RWPE1 (cell line): ENCODE data around the gene HDAC4.

Experiments
- CTCF ChIA-PET: fragments of 350-600 bp; sonication (Branson Sonifier 250); formaldehyde crosslinking; extraction: SDS; loops from one replicate; lab custom pipeline; 2021; lab: Yijun Ruan, JAX
- POLR2A ChIA-PET: fragments of 400-600 bp; formaldehyde crosslinking; extraction: SDS; loops from one replicate; lab custom pipeline; 2020; ENCODE audit warnings: antibody characterized with exemption; ENCODE audit not compliant: low non-redundant PET; lab: Yijun Ruan, JAX
- DNase-seq: peaks from one replicate; pipeline ENCODE4 v3.0.0; 2012; ENCODE audit warnings: low spot score
- H3K27ac ChIP-seq: fragments of 450-650 bp; 2 replicates; pipeline ENCODE4 v1.5.1; 2017
- TF ChIP-seq, protein P1 (sequence below): fragments of 450-650 bp; conservative IDR thresholded peaks from 2 replicates; pipeline ENCODE4 v1.5.1; 2017; ENCODE audit warnings: low read depth, mild to moderate bottlenecking

HDAC4 gene

DNA sequence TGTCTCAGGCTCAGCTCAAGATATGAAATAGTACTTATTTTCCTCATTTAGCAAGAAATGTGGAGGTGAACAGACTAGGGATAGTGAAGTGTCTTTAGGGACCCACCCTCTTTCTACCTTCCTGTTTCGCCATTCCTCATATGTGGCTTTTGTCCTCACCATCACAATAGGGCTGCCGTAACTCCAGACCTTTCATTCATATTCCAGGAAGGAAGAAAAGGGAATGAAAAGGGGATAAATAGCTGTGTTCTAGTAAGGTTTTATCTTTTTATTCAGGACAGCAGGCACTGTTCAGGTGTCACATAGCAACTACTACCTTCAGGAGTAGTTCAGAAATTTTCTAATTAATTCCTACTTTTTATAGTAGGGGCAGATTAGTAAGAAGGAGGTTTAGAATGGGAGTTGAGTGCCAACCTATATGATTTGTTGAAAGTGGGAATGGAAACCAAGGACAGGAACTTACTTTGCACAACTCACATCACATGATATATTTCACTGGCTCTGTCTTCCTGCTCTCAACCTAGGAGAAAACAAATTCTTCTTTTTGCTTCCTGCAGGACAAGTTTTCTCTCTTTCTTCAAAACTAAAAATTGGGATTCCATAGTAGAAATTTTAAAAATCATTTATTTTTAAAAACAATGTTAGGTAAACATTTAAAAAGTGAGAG lies 36.0 kb upstream of the HDAC4 start:
- CTCF ChIA-PET: no interaction called here
- TF ChIP-seq, protein P1, sequence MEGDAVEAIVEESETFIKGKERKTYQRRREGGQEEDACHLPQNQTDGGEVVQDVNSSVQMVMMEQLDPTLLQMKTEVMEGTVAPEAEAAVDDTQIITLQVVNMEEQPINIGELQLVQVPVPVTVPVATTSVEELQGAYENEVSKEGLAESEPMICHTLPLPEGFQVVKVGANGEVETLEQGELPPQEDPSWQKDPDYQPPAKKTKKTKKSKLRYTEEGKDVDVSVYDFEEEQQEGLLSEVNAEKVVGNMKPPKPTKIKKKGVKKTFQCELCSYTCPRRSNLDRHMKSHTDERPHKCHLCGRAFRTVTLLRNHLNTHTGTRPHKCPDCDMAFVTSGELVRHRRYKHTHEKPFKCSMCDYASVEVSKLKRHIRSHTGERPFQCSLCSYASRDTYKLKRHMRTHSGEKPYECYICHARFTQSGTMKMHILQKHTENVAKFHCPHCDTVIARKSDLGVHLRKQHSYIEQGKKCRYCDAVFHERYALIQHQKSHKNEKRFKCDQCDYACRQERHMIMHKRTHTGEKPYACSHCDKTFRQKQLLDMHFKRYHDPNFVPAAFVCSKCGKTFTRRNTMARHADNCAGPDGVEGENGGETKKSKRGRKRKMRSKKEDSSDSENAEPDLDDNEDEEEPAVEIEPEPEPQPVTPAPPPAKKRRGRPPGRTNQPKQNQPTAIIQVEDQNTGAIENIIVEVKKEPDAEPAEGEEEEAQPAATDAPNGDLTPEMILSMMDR: no peak
- POLR2A ChIA-PET: no interaction called here
- DNase-seq: no peak
- H3K27ac ChIP-seq: no peak overlapping the region

- H3K27ac ChIP-seq: no peak overlapping the region
- DNase-seq: no peak
- CTCF ChIA-PET: no interaction called here
- TF ChIP-seq, protein P1: no peak
- POLR2A ChIA-PET: no interaction called here
These were observed 35.3 kb upstream of the HDAC4 start for GRCh38 chr2:239436076-239436475.

GRCh38 chr2:239433777-239434403 lies 33.1 kb upstream of the HDAC4 start:
- H3K27ac ChIP-seq: no peak overlapping the region; the same call in 1 of the 2 replicates
- POLR2A ChIA-PET: no interaction called here
- DNase-seq: peak; percentile 30
- TF ChIP-seq, protein P1: no peak
- CTCF ChIA-PET: interaction anchor here (0.8 kb wide), 1 partner anchor 10 kb away, joined by 3 read pairs; no protein-coding TSS in a partner anchor

GRCh38 chr2:239432174-239432573 lies 31.4 kb upstream of the HDAC4 start:
- TF ChIP-seq, protein P1: no peak
- ChIA-PET POLR2A (no interaction called here), CTCF (no interaction called here)
- H3K27ac ChIP-seq: no peak overlapping the region
- no peak for DNase-seq

GRCh38 chr2:239431536-239431935 lies 30.7 kb upstream of the HDAC4 start:
- no peak overlapping the region for H3K27ac ChIP-seq
- TF ChIP-seq, protein P1: no peak
- POLR2A ChIA-PET: no interaction called here
- DNase-seq: no peak
- CTCF ChIA-PET: no interaction called here

GRCh38 chr2:239429473-239430350 lies 28.9 kb upstream of the HDAC4 start:
- H3K27ac ChIP-seq: no peak overlapping the region
- ChIA-PET CTCF (no interaction called here), POLR2A (no interaction called here)
- DNase-seq: no peak
- TF ChIP-seq, protein P1: no peak
